Measurements from ENCODE around the gene GBF1. TPM values are rescaled to one million over a fixed set of nuclear protein-coding genes. Genes with fewer than 3 reads are reported as not detected.
"Not testable (repeated sequence)": the region's sequence is repeated elsewhere in the genome, so short reads cannot be mapped to it uniquely, and the experiment has no call there.

Gene GBF1
- polyA plus RNA-seq, 1 donor (not counting 4 experiments of a cell fraction or from before 2014, with no cell fraction given): 17.4 TPM

DNA sequence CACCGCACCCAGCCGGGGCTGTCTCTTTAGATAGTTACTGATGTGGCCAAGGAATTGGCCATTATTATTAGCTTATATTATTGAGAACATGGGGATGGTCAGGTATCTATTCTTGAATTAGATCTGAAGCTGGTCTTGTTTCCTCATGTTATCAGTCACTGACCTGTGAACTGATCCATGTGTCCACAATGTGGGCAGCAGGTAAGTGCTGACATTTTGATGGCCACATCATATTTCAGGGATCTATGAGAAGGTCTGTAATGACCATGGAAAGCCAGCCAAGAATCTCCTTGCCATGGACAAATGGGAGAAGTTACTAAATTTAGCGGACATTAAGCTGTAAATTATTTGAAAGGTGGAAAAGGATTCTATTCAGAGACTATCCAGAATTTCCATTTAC is 61.4 kb downstream of the GBF1 start:
- FAIRE-seq (no peak), DNase-seq (ENCODE audit: low read depth, low spot score) (no peak)
- dilution Hi-C loops (cut with MboI; ENCODE audit: extremely low pct_ligation_motif_present, low sequenced_read_pairs): no loop called here
- Histone ChIP-seq H3K4me2 (ENCODE audit: control insufficient read depth, extremely low read depth, insufficient read depth, low read depth, low read length) (no peak overlapping the region), H3K9me1 (ENCODE audit: control insufficient read depth, extremely low read depth, insufficient read depth, low read length) (peaks cover 4% of the 10 kb centered on the region), H3K27me3 (ENCODE audit: control insufficient read depth, extremely low read depth, insufficient read depth, low read length) (no peaks in the 10 kb centered on the region), H3K4me1 (ENCODE audit: control insufficient read depth, extremely low read depth, insufficient read depth, low read length) (peaks cover 16% of the 10 kb centered on the region), H3K4me3 (ENCODE audit: control insufficient read depth in 2 of 3, extremely low read depth in 1 of 3, insufficient read depth in 2 of 3, low read depth in 1 of 3, low read length in 3 of 3) (no peak overlapping the region), H3K36me3 (ENCODE audit: control insufficient read depth in 2 of 2, extremely low read depth in 1 of 2, insufficient read depth in 2 of 2, low read length in 2 of 2) (peaks cover 0 to 2% of the 10 kb centered on the region in 2 experiments), H4K20me1 (ENCODE audit: control insufficient read depth, extremely low read depth, insufficient read depth, low read length) (peaks cover 11% of the 10 kb centered on the region), H3K79me2 (ENCODE audit: control insufficient read depth, insufficient read depth, low read length) (peaks cover 51% of the 10 kb centered on the region), H3K27ac (ENCODE audit: control insufficient read depth, insufficient read depth, low read length) (no peak overlapping the region), H3K9me3 (ENCODE audit: control insufficient read depth, low read depth, low read length) (no peaks in the 10 kb centered on the region), H3K9ac (ENCODE audit: control insufficient read depth, extremely low read depth, insufficient read depth, low read length) (no peak overlapping the region), H2AFZ (ENCODE audit: control insufficient read depth, low read length) (no peak overlapping the region)
- TF ChIP-seq, protein P1, sequence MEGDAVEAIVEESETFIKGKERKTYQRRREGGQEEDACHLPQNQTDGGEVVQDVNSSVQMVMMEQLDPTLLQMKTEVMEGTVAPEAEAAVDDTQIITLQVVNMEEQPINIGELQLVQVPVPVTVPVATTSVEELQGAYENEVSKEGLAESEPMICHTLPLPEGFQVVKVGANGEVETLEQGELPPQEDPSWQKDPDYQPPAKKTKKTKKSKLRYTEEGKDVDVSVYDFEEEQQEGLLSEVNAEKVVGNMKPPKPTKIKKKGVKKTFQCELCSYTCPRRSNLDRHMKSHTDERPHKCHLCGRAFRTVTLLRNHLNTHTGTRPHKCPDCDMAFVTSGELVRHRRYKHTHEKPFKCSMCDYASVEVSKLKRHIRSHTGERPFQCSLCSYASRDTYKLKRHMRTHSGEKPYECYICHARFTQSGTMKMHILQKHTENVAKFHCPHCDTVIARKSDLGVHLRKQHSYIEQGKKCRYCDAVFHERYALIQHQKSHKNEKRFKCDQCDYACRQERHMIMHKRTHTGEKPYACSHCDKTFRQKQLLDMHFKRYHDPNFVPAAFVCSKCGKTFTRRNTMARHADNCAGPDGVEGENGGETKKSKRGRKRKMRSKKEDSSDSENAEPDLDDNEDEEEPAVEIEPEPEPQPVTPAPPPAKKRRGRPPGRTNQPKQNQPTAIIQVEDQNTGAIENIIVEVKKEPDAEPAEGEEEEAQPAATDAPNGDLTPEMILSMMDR (optimal IDR thresholded peaks at IDR 0.05 in 1 of 3, IDR thresholded peaks at IDR 0.05 in 1 of 3, conservative IDR thresholded peaks at IDR 0.05 in 1 of 3; ENCODE audit: extremely low read depth in 1 of 3, insufficient read depth in 2 of 3, low read length in 3 of 3): no peak
- TF ChIP-seq EZH2 (IDR thresholded peaks at IDR 0.05; ENCODE audit: low read length): no peak

DNA sequence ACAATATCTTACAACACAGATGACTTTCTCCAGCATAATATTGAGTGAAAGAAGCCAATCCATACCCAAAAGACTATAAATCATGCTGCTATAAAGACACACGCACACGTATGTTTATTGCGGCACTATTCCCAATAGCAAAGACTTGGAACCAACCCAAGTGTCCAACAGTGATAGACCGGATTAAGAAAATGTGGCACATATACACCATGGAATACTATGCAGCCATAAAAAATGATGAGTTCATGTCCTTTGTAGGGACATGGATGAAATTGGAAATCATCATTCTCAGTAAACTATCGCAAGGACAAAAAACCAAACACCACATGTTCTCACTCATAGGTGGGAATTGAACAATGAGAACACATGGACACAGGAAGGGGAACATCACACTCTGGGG is 63.0 kb downstream of the GBF1 start:
- H3K4me2 ChIP-seq (ENCODE audit: control insufficient read depth, extremely low read depth, insufficient read depth, low read depth, low read length); H3K9me3 ChIP-seq (ENCODE audit: control insufficient read depth, low read depth, low read length); H3K9ac ChIP-seq (ENCODE audit: control insufficient read depth, extremely low read depth, insufficient read depth, low read length); H3K27me3 ChIP-seq (ENCODE audit: control insufficient read depth, extremely low read depth, insufficient read depth, low read length); H3K36me3 ChIP-seq (ENCODE audit: control insufficient read depth in 2 of 2, extremely low read depth in 1 of 2, insufficient read depth in 2 of 2, low read length in 2 of 2); dilution Hi-C loops (cut with MboI; ENCODE audit: extremely low pct_ligation_motif_present, low sequenced_read_pairs); H2AFZ ChIP-seq (ENCODE audit: control insufficient read depth, low read length); H3K9me1 ChIP-seq (ENCODE audit: control insufficient read depth, extremely low read depth, insufficient read depth, low read length); H3K27ac ChIP-seq (ENCODE audit: control insufficient read depth, insufficient read depth, low read length); H3K4me3 ChIP-seq (ENCODE audit: control insufficient read depth in 2 of 3, extremely low read depth in 1 of 3, insufficient read depth in 2 of 3, low read depth in 1 of 3, low read length in 3 of 3); FAIRE-seq; DNase-seq (ENCODE audit: low read depth, low spot score): not testable (repeated sequence)
- peaks cover 57% of the 10 kb centered on the region for H3K79me2 ChIP-seq (ENCODE audit: control insufficient read depth, insufficient read depth, low read length)
- peaks cover 27% of the 10 kb centered on the region for H3K4me1 ChIP-seq (ENCODE audit: control insufficient read depth, extremely low read depth, insufficient read depth, low read length)
- H4K20me1 ChIP-seq (ENCODE audit: control insufficient read depth, extremely low read depth, insufficient read depth, low read length): peaks cover 11% of the 10 kb centered on the region

DNA sequence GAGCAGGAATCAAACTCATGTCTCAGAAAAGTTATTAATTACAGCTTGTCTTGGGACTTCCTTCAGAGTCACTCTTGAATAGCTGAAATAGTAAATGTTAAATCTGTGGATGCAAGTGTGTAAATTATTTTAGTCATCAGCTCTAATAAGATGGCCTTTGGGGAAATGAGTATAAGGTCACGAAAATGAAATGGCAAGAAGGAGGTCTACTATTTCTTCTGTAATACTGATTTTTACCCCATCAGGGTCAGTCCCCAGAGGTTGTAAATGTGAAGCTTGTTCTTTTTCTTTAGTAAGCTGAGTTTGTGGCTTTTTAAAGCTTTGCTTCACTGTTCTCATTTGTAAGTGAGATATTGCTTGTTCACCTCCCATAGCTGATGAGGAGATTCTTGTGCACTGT is 63.9 kb downstream of the GBF1 start:
- H2AFZ ChIP-seq (ENCODE audit: control insufficient read depth, low read length): no peak overlapping the region
- dilution Hi-C loops (cut with MboI; ENCODE audit: extremely low pct_ligation_motif_present, low sequenced_read_pairs): no loop called here
- H3K9ac ChIP-seq (ENCODE audit: control insufficient read depth, extremely low read depth, insufficient read depth, low read length): no peak overlapping the region
- no peak for DNase-seq (ENCODE audit: low read depth, low spot score)
- H3K79me2 ChIP-seq (ENCODE audit: control insufficient read depth, insufficient read depth, low read length): peaks cover 61% of the 10 kb centered on the region
- H3K9me3 ChIP-seq (ENCODE audit: control insufficient read depth, low read depth, low read length): no peaks in the 10 kb centered on the region
- H3K4me3 ChIP-seq (ENCODE audit: control insufficient read depth in 2 of 3, extremely low read depth in 1 of 3, insufficient read depth in 2 of 3, low read depth in 1 of 3, low read length in 3 of 3): no peak overlapping the region
- TF ChIP-seq, protein P1 (optimal IDR thresholded peaks at IDR 0.05 in 1 of 3, IDR thresholded peaks at IDR 0.05 in 1 of 3, conservative IDR thresholded peaks at IDR 0.05 in 1 of 3; ENCODE audit: extremely low read depth in 1 of 3, insufficient read depth in 2 of 3, low read length in 3 of 3): no peak
- no peak for TF ChIP-seq EZH2 (IDR thresholded peaks at IDR 0.05; ENCODE audit: low read length)
- peaks cover 0 to 2% of the 10 kb centered on the region in 2 experiments for H3K36me3 ChIP-seq (ENCODE audit: control insufficient read depth in 2 of 2, extremely low read depth in 1 of 2, insufficient read depth in 2 of 2, low read length in 2 of 2)
- no peak for FAIRE-seq
- H3K4me2 ChIP-seq (ENCODE audit: control insufficient read depth, extremely low read depth, insufficient read depth, low read depth, low read length): no peak overlapping the region
- no peak overlapping the region for H3K27ac ChIP-seq (ENCODE audit: control insufficient read depth, insufficient read depth, low read length)
- no peaks in the 10 kb centered on the region for H3K27me3 ChIP-seq (ENCODE audit: control insufficient read depth, extremely low read depth, insufficient read depth, low read length)
- peaks cover 27% of the 10 kb centered on the region for H3K4me1 ChIP-seq (ENCODE audit: control insufficient read depth, extremely low read depth, insufficient read depth, low read length)
- H4K20me1 ChIP-seq (ENCODE audit: control insufficient read depth, extremely low read depth, insufficient read depth, low read length): peaks cover 11% of the 10 kb centered on the region
- peaks cover 8% of the 10 kb centered on the region for H3K9me1 ChIP-seq (ENCODE audit: control insufficient read depth, extremely low read depth, insufficient read depth, low read length)
